HK-2 (cell line): ENCODE measurements around the gene EIF2D.
"Not testable (repeated sequence)": the region's sequence is repeated elsewhere in the genome, so short reads cannot be mapped to it uniquely, and the experiment has no call there.

Source experiments
- DNase-seq: peaks from one replicate; pipeline ENCODE4 v3.0.0-alpha.2; 2018; ENCODE audit not compliant: unreplicated experiment

Gene EIF2D

GRCh38 chr1:206612129-206612876, at the start of gene EIF2D:
Gene EIF2D (minus strand): TSS chr1:206612465. CDS start chr1:206612342, 123 bp downstream.
- DNase-seq = peak; percentile 97

- DNase-seq = no peak
Observed at GRCh38 chr1:206661161-206661820, 49.0 kb upstream of the EIF2D start.

GRCh38 chr1:206660136-206660535, 47.9 kb upstream of the EIF2D start:
- no peak for DNase-seq

GRCh38 chr1:206658981-206659273, 46.7 kb upstream of the EIF2D start:
- DNase-seq = no peak

- DNase-seq = no peak
Observed at GRCh38 chr1:206658264-206658980, 46.2 kb upstream of the EIF2D start.

- no peak for DNase-seq
Observed at GRCh38 chr1:206657751-206658150, 45.5 kb upstream of the EIF2D start.

GRCh38 chr1:206656936-206657335, 44.7 kb upstream of the EIF2D start:
- DNase-seq = no peak

- DNase-seq = no peak
Observed at GRCh38 chr1:206655471-206655882, 43.2 kb upstream of the EIF2D start.

- DNase-seq = no peak
Observed at GRCh38 chr1:206654828-206655227, 42.6 kb upstream of the EIF2D start.

- no peak for DNase-seq
Observed at GRCh38 chr1:206653715-206654459, 41.6 kb upstream of the EIF2D start.

GRCh38 chr1:206651958-206652890, 40.0 kb upstream of the EIF2D start:
- DNase-seq = no peak

- no peak for DNase-seq
Observed at GRCh38 chr1:206651014-206651413, 38.7 kb upstream of the EIF2D start.

GRCh38 chr1:206649261-206649921, 37.1 kb upstream of the EIF2D start:
- no peak for DNase-seq

GRCh38 chr1:206647224-206647623, 35.0 kb upstream of the EIF2D start:
- DNase-seq = no peak

- DNase-seq = no peak
Observed at GRCh38 chr1:206646504-206646903, 34.2 kb upstream of the EIF2D start.

- DNase-seq = no peak
Observed at GRCh38 chr1:206643118-206643698, 30.9 kb upstream of the EIF2D start.

- not testable (repeated sequence) for DNase-seq
Observed at GRCh38 chr1:206642074-206642473, 29.8 kb upstream of the EIF2D start.

- DNase-seq = no peak
Observed at GRCh38 chr1:206637605-206638004, 25.3 kb upstream of the EIF2D start.

GRCh38 chr1:206636671-206637070, 24.4 kb upstream of the EIF2D start:
- no peak for DNase-seq

GRCh38 chr1:206635978-206636345, 23.7 kb upstream of the EIF2D start:
- DNase-seq = no peak
